Osteoblast (primary cell): ENCODE results near the gene SSTR1. TPM values are rescaled to one million over a fixed set of nuclear protein-coding genes. Genes with fewer than 3 reads are reported as not detected.

Experiments
- DNase-seq: peaks from one replicate; pipeline ENCODE4 v3.0.0; 2011; ENCODE audit warnings: low spot score, mixed read lengths; ENCODE audit not compliant: insufficient read length; ENCODE audit errors: missing footprints
- H2AFZ ChIP-seq: 2 replicates; pipeline ENCODE4 v1.6.0; 2011; ENCODE audit warnings: mild to moderate bottlenecking, low read length
- H3K27ac ChIP-seq: 2 replicates; pipeline ENCODE4 v1.5.1; 2011; ENCODE audit warnings: mild to moderate bottlenecking, low read depth, low read length, moderate library complexity
- H3K27me3 ChIP-seq: 2 replicates; pipeline ENCODE4 v1.6.0; 2012; ENCODE audit warnings: mild to moderate bottlenecking, control low read depth, inconsistent platforms, low read length, moderate library complexity; ENCODE audit not compliant: insufficient read depth
- H3K36me3 ChIP-seq: 2 replicates; pipeline ENCODE4 v1.5.1; 2011; ENCODE audit warnings: mild to moderate bottlenecking, low read length, control low read depth, moderate library complexity; ENCODE audit not compliant: insufficient read depth
- H3K4me1 ChIP-seq: 2 replicates; pipeline ENCODE4 v1.5.1; 2011; ENCODE audit warnings: mild to moderate bottlenecking, low read length, control low read depth, moderate library complexity; ENCODE audit not compliant: insufficient read depth
- H3K4me2 ChIP-seq: 2 replicates; pipeline ENCODE4 v1.6.0; 2011; ENCODE audit warnings: mild to moderate bottlenecking, low read length; ENCODE audit not compliant: insufficient read depth
- H3K4me3 ChIP-seq: fragments of 200-600 bp; sonication (generic); 3 replicates; pipeline ENCODE4 v1.5.1; 2012; ENCODE audit warnings: mild to moderate bottlenecking, low read length, inconsistent platforms; ENCODE audit not compliant: insufficient read depth
- H3K79me2 ChIP-seq: 2 replicates; pipeline ENCODE4 v1.6.0; 2012; ENCODE audit warnings: mild to moderate bottlenecking, low read length, control low read depth, inconsistent platforms; ENCODE audit not compliant: insufficient read depth
- H3K9me3 ChIP-seq: 2 replicates; pipeline ENCODE4 v1.5.1; 2011; ENCODE audit warnings: low read depth, low read length, control low read depth
- H4K20me1 ChIP-seq: 2 replicates; pipeline ENCODE4 v1.6.0; 2012; ENCODE audit warnings: mild to moderate bottlenecking, low read length, control low read depth; ENCODE audit not compliant: insufficient read depth
- total RNA-seq: library from RNA; depleted of rRNA; stranded (reverse); fragments of >200 nt; gene quantifications from 2 replicates; pipeline ENCODE4 v1.2.3, GENCODE V29; 2012
- TF ChIP-seq, protein P1 (sequence below): IDR thresholded peaks from 2 replicates; pipeline ENCODE4 v1.5.1; 2011; ENCODE audit warnings: mild to moderate bottlenecking, low read depth, low read length, moderate library complexity; ENCODE audit errors: extremely low read depth

SSTR1 gene
- total RNA-seq, 1 donor = under 0.01 TPM

DNA sequence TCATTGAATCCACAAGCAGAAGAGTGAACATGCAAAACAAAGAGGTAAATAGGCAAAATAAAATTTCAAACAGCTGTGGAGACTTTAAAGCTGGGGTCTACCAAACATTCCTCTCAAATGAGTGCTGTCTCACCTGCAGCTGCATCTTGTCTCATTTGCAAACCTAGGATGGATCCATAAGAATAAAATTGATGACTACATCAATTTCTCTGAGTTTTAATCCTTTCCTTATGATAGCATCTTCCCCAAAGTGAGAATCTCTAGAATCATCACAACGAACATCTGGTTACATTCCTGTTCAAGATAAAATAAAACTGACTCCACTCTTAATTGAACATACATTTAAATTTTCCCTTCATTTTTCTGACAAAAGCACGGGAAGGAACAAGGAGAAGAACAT, 18.2 kb downstream of the SSTR1 start:
- no peak overlapping the region for H3K4me2 ChIP-seq
- no peaks in the 10 kb centered on the region for H3K27me3 ChIP-seq
- no peaks in the 10 kb centered on the region for H3K4me1 ChIP-seq
- H3K27ac ChIP-seq = no peak overlapping the region
- TF ChIP-seq, protein P1, sequence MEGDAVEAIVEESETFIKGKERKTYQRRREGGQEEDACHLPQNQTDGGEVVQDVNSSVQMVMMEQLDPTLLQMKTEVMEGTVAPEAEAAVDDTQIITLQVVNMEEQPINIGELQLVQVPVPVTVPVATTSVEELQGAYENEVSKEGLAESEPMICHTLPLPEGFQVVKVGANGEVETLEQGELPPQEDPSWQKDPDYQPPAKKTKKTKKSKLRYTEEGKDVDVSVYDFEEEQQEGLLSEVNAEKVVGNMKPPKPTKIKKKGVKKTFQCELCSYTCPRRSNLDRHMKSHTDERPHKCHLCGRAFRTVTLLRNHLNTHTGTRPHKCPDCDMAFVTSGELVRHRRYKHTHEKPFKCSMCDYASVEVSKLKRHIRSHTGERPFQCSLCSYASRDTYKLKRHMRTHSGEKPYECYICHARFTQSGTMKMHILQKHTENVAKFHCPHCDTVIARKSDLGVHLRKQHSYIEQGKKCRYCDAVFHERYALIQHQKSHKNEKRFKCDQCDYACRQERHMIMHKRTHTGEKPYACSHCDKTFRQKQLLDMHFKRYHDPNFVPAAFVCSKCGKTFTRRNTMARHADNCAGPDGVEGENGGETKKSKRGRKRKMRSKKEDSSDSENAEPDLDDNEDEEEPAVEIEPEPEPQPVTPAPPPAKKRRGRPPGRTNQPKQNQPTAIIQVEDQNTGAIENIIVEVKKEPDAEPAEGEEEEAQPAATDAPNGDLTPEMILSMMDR = no peak
- no peak overlapping the region for H3K4me3 ChIP-seq
- no peaks in the 10 kb centered on the region for H4K20me1 ChIP-seq
- no peak overlapping the region for H2AFZ ChIP-seq
- no peak for DNase-seq
- no peaks in the 10 kb centered on the region for H3K9me3 ChIP-seq
- H3K79me2 ChIP-seq = no peaks in the 10 kb centered on the region
- H3K36me3 ChIP-seq = no peaks in the 10 kb centered on the region

DNA sequence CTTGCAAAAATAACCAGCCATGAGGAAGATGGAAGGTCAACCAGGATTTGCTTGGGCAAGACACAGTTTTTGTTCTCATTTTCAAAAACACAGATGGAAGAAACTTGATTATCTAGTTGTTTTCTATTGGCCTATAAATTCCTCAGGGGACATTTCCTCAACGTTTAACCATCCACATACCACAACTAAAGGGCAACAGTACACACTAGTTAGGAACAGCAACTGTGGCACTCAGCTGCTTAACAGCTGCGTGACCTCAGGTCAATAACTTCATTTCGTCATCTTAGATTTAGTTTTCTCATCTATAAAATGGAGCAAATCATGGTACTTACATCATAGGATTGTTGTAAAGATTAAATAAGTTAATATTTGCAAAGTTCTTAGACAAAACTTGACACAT, 18.7 kb downstream of the SSTR1 start:
- no peaks in the 10 kb centered on the region for H3K79me2 ChIP-seq
- no peak overlapping the region for H3K4me2 ChIP-seq
- H3K4me3 ChIP-seq = no peak overlapping the region
- no peaks in the 10 kb centered on the region for H3K36me3 ChIP-seq
- H3K27me3 ChIP-seq = no peaks in the 10 kb centered on the region
- H3K27ac ChIP-seq = no peak overlapping the region
- TF ChIP-seq, protein P1 = no peak
- no peak for DNase-seq
- H3K4me1 ChIP-seq = no peaks in the 10 kb centered on the region
- H2AFZ ChIP-seq = no peak overlapping the region
- no peaks in the 10 kb centered on the region for H3K9me3 ChIP-seq
- H4K20me1 ChIP-seq = no peaks in the 10 kb centered on the region

DNA sequence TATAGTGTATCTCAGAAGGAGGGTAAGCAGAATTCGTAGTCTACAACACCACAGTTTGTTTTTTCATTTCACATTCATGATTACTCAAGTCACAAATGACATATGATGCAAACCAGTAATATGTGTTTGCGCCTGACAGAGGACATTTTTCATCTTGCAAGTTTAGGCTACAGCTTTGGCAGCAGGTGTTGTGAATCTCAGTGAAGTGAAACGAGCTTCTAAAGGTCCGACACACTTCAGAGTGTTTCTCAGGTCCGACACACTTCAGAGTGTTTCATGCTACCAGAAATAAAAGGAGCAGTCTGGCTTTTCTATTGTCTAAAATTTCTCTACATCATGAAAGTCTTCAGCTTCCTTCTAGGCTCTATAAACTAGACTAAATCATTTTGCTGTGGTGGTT, 25.5 kb downstream of the SSTR1 start:
- H3K9me3 ChIP-seq = no peaks in the 10 kb centered on the region
- no peaks in the 10 kb centered on the region for H3K4me1 ChIP-seq
- no peak overlapping the region for H3K4me3 ChIP-seq
- TF ChIP-seq, protein P1 = no peak
- H3K36me3 ChIP-seq = no peaks in the 10 kb centered on the region
- no peak for DNase-seq
- H2AFZ ChIP-seq = no peak overlapping the region
- no peaks in the 10 kb centered on the region for H3K27me3 ChIP-seq
- H4K20me1 ChIP-seq = no peaks in the 10 kb centered on the region
- H3K79me2 ChIP-seq = no peaks in the 10 kb centered on the region
- H3K4me2 ChIP-seq = no peak overlapping the region
- H3K27ac ChIP-seq = no peak overlapping the region

DNA sequence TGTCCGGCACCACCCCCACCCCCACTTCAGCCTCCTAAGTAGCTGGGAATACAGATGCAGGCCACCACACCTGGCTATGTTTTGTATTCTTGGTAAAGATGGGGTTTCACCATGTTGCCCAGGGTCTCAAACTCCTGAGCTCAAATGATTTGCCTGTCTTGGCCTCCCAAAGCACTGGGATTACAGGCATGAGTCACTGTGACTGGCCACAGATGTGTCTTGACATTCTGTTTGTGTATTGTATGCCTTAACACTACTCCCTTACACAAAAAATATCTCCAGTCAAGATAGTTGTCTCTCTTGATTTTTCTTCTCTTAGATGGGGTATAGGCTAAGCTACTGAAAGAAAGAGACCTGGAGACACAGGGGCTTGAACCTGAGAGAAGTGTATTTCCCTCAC, 30.6 kb downstream of the SSTR1 start:
- TF ChIP-seq, protein P1 = no peak
- Histone ChIP-seq H3K9me3 (no peaks in the 10 kb centered on the region), H3K79me2 (no peaks in the 10 kb centered on the region), H3K4me2 (no peak overlapping the region), H4K20me1 (no peaks in the 10 kb centered on the region), H3K27ac (no peak overlapping the region), H3K36me3 (no peaks in the 10 kb centered on the region), H3K4me3 (no peak overlapping the region), H3K27me3 (no peaks in the 10 kb centered on the region), H3K4me1 (no peaks in the 10 kb centered on the region), H2AFZ (no peak overlapping the region)
- DNase-seq = no peak
